HEK293 (cell line): Measurements from ENCODE around the gene RANGAP1.

Source experiments
- CTCF ChIA-PET: fragments of 350-600 bp; formaldehyde crosslinking; extraction: SDS; loops from one replicate; lab custom pipeline; 2021; ENCODE audit warnings: antibody characterized with exemption; lab: Yijun Ruan, JAX
- POLR2A ChIA-PET: fragments of 300-600 bp; formaldehyde crosslinking; extraction: SDS; loops from one replicate; lab custom pipeline; 2020; ENCODE audit warnings: antibody characterized with exemption, inconsistent platforms; lab: Yijun Ruan, JAX
- H3K27ac ChIP-seq: fragments of 200-500 bp; sonication (Bioruptor generic); 2 replicates; pipeline ENCODE4 v1.5.1; 2014; ENCODE audit warnings: low read depth, low read length, control low read depth, inconsistent platforms; ENCODE audit errors: extremely low read depth
- H3K36me3 ChIP-seq, 2 experiments: fragments of 200-500 bp in 1 of 2; sonication (Bioruptor generic) in 1 of 2; 1 replicate in 1 of 2; 2 replicates in 1 of 2; pipeline ENCODE4 v1.5.1; 2014 to 2017; ENCODE audit warnings: inconsistent platforms in 2 of 2, low read length in 2 of 2; ENCODE audit not compliant: control insufficient read depth in 2 of 2, insufficient read depth in 1 of 2
- H3K4me1 ChIP-seq: fragments of 200-500 bp; sonication (Bioruptor generic); 2 replicates; pipeline ENCODE4 v1.5.1; 2014; ENCODE audit warnings: mild to moderate bottlenecking, low read length, inconsistent platforms; ENCODE audit not compliant: control insufficient read depth, insufficient read depth
- H3K4me3 ChIP-seq: 2 replicates; pipeline ENCODE4 v1.5.1; 2011; ENCODE audit warnings: low read depth, mild to moderate bottlenecking, control low read depth, low read length, moderate library complexity
- H3K9me3 ChIP-seq: fragments of 200-500 bp; sonication (Bioruptor generic); 2 replicates; pipeline ENCODE4 v1.5.1; 2014; ENCODE audit warnings: low read depth, low read length, inconsistent platforms; ENCODE audit not compliant: control insufficient read depth, insufficient read depth
- GLIS2 ChIP-seq: fragments of 450-650 bp; formaldehyde crosslinking; IDR thresholded peaks from 2 replicates; pipeline ENCODE4 v1.5.1; 2016; ENCODE audit warnings: missing biosample characterization, missing genetic modification characterization
- IKZF3 ChIP-seq: fragments of 450-650 bp; IDR thresholded peaks from 2 replicates; pipeline ENCODE4 v1.5.0; 2018; ENCODE audit warnings: missing biosample characterization, mild to moderate bottlenecking, missing genetic modification characterization, moderate library complexity
- KLF16 ChIP-seq: fragments of 450-650 bp; formaldehyde crosslinking; IDR thresholded peaks from 2 replicates; pipeline ENCODE4 v1.5.1; 2017; ENCODE audit warnings: missing biosample characterization, missing genetic modification characterization
- SCRT2 ChIP-seq: fragments of 450-650 bp; formaldehyde crosslinking; IDR thresholded peaks from 2 replicates; pipeline ENCODE4 v1.5.1; 2016; ENCODE audit warnings: missing biosample characterization, missing genetic modification characterization
- TRIM28 ChIP-seq: IDR thresholded peaks from 2 replicates; pipeline ENCODE4 v1.6.1; 2011; ENCODE audit warnings: low read length, control low read depth, borderline replicate concordance
- WT1 ChIP-seq: fragments of 450-650 bp; formaldehyde crosslinking; IDR thresholded peaks from 2 replicates; pipeline ENCODE4 v1.5.1; 2016; ENCODE audit warnings: missing biosample characterization, missing genetic modification characterization
- ZBTB17 ChIP-seq: fragments of 450-650 bp; formaldehyde crosslinking; IDR thresholded peaks from 2 replicates; pipeline ENCODE4 v1.5.1; 2016; ENCODE audit warnings: missing biosample characterization, missing genetic modification characterization
- ZBTB21 ChIP-seq: fragments of 450-650 bp; formaldehyde crosslinking; IDR thresholded peaks from 2 replicates; pipeline ENCODE4 v1.5.1; 2017; ENCODE audit warnings: missing biosample characterization, missing genetic modification characterization
- ZEB2 ChIP-seq: fragments of 450-650 bp; formaldehyde crosslinking; IDR thresholded peaks from 2 replicates; pipeline ENCODE4 v1.5.1; 2016; ENCODE audit warnings: missing biosample characterization, missing genetic modification characterization
- ZFP69B ChIP-seq: fragments of 450-650 bp; formaldehyde crosslinking; IDR thresholded peaks from 2 replicates; pipeline ENCODE4 v1.5.1; 2016; ENCODE audit warnings: missing biosample characterization, missing genetic modification characterization
- ZNF138 ChIP-seq: fragments of 450-650 bp; formaldehyde crosslinking; IDR thresholded peaks from 2 replicates; pipeline ENCODE4 v1.5.1; 2016; ENCODE audit warnings: missing biosample characterization, missing genetic modification characterization, borderline replicate concordance
- ZNF140 ChIP-seq: fragments of 450-650 bp; formaldehyde crosslinking; IDR thresholded peaks from 2 replicates; pipeline ENCODE4 v1.5.1; 2016; ENCODE audit warnings: missing biosample characterization, missing genetic modification characterization
- ZNF157 ChIP-seq: fragments of 450-650 bp; formaldehyde crosslinking; IDR thresholded peaks from 2 replicates; pipeline ENCODE4 v1.5.1; 2016; ENCODE audit warnings: missing biosample characterization, missing genetic modification characterization
- ZNF24 ChIP-seq: fragments of 450-650 bp; formaldehyde crosslinking; IDR thresholded peaks from 2 replicates; pipeline ENCODE4 v1.5.1; 2016; ENCODE audit warnings: missing biosample characterization, missing genetic modification characterization
- ZNF248 ChIP-seq: fragments of 450-650 bp; formaldehyde crosslinking; IDR thresholded peaks from 2 replicates; pipeline ENCODE4 v1.5.1; 2017; ENCODE audit warnings: missing biosample characterization, missing genetic modification characterization
- ZNF473 ChIP-seq: fragments of 450-650 bp; formaldehyde crosslinking; IDR thresholded peaks from 2 replicates; pipeline ENCODE4 v1.5.1; 2017; ENCODE audit warnings: missing biosample characterization, missing genetic modification characterization
- ZNF600 ChIP-seq: fragments of 450-650 bp; formaldehyde crosslinking; IDR thresholded peaks from 2 replicates; pipeline ENCODE4 v1.5.1; 2016; ENCODE audit warnings: missing biosample characterization, missing genetic modification characterization
- ZNF626 ChIP-seq: fragments of 450-650 bp; sonication (Bioruptor Pico); formaldehyde crosslinking; IDR thresholded peaks from 2 replicates; pipeline ENCODE4 v1.5.1; 2018; ENCODE audit warnings: missing biosample characterization, missing genetic modification characterization, inconsistent platforms
- ZNF664 ChIP-seq: fragments of 450-650 bp; formaldehyde crosslinking; IDR thresholded peaks from 2 replicates; pipeline ENCODE4 v1.5.1; 2016; ENCODE audit warnings: missing biosample characterization, missing genetic modification characterization
- TF ChIP-seq, protein P1 (sequence below): fragments of 450-650 bp; formaldehyde crosslinking; IDR thresholded peaks from 2 replicates; pipeline ENCODE4 v1.5.1; 2017; ENCODE audit warnings: missing biosample characterization, missing genetic modification characterization
- TF ChIP-seq, protein P2 (sequence below): fragments of 450-650 bp; formaldehyde crosslinking; IDR thresholded peaks from 2 replicates; pipeline ENCODE4 v1.5.1; 2017; ENCODE audit warnings: missing biosample characterization, mild to moderate bottlenecking, missing genetic modification characterization, moderate library complexity
- TF ChIP-seq, protein P3 (sequence below): fragments of 450-650 bp; formaldehyde crosslinking; IDR thresholded peaks from 2 replicates; pipeline ENCODE4 v1.5.1; 2016; ENCODE audit warnings: missing biosample characterization, missing genetic modification characterization
- TF ChIP-seq, protein P4 (sequence below): fragments of 450-650 bp; formaldehyde crosslinking; IDR thresholded peaks from 2 replicates; pipeline ENCODE4 v1.5.1; 2016; ENCODE audit warnings: missing biosample characterization, missing genetic modification characterization

The RANGAP1 gene

DNA sequence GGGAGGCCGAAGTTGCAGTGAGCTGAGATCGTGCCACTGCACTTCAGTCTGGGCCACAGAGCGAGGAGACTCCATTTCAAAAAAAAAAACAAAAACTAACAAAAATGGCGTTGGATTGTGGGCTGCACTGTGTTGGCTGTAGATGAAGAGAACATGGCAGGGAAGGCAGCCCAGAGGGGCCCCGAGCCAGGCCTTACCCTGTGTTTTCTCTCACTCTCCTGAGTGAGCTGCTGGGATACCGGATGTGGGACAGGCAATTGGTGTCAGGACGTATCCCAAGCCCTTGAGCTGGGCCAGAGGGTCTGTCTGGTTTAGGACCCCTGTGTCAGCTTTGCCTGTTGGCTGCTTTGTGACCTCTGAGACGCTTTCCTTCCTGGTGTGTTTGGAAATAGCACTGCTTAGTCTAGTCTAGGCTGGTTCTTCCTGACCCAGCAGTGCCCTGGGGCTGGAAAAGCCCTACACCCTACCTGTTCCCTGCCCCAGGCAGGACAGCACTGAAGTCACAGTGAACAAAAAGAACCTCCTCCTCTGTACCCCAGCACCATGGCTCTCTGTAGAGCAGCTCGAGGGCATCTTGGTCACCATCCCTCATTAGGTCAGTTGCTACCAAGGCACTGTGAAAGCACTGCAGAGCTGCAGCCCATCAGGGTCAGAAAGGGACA lies 63.0 kb downstream of the RANGAP1 start:
- TF ChIP-seq IKZF3 (tag by site-specific recombination) (no peak), GLIS2 (no peak), ZNF248 (no peak), ZBTB21 (tag by site-specific recombination) (no peak), ZNF626 (tag by site-specific recombination) (no peak), ZNF157 (no peak), ZNF140 (no peak), SCRT2 (tag by site-specific recombination) (no peak)
- TF ChIP-seq, protein P1, sequence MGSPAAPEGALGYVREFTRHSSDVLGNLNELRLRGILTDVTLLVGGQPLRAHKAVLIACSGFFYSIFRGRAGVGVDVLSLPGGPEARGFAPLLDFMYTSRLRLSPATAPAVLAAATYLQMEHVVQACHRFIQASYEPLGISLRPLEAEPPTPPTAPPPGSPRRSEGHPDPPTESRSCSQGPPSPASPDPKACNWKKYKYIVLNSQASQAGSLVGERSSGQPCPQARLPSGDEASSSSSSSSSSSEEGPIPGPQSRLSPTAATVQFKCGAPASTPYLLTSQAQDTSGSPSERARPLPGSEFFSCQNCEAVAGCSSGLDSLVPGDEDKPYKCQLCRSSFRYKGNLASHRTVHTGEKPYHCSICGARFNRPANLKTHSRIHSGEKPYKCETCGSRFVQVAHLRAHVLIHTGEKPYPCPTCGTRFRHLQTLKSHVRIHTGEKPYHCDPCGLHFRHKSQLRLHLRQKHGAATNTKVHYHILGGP (tag by site-specific recombination): no peak
- TF ChIP-seq, protein P2, sequence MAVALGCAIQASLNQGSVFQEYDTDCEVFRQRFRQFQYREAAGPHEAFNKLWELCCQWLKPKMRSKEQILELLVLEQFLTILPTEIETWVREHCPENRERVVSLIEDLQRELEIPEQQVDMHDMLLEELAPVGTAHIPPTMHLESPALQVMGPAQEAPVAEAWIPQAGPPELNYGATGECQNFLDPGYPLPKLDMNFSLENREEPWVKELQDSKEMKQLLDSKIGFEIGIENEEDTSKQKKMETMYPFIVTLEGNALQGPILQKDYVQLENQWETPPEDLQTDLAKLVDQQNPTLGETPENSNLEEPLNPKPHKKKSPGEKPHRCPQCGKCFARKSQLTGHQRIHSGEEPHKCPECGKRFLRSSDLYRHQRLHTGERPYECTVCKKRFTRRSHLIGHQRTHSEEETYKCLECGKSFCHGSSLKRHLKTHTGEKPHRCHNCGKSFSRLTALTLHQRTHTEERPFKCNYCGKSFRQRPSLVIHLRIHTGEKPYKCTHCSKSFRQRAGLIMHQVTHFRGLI: no peak
- Histone ChIP-seq H3K4me3 (no peak overlapping the region), H3K27ac (no peak overlapping the region), H3K9me3 (no peaks in the 10 kb centered on the region), H3K4me1 (no peaks in the 10 kb centered on the region), H3K36me3 (peaks cover 36 to 90% of the 10 kb centered on the region in 2 experiments)
- ChIA-PET CTCF (interaction anchor here (0.6 to 1.6 kb wide), 2 partner anchors 15 to 300 kb away, joined by 3 to 5 read pairs; no protein-coding TSS in a partner anchor), POLR2A (no interaction called here)

DNA sequence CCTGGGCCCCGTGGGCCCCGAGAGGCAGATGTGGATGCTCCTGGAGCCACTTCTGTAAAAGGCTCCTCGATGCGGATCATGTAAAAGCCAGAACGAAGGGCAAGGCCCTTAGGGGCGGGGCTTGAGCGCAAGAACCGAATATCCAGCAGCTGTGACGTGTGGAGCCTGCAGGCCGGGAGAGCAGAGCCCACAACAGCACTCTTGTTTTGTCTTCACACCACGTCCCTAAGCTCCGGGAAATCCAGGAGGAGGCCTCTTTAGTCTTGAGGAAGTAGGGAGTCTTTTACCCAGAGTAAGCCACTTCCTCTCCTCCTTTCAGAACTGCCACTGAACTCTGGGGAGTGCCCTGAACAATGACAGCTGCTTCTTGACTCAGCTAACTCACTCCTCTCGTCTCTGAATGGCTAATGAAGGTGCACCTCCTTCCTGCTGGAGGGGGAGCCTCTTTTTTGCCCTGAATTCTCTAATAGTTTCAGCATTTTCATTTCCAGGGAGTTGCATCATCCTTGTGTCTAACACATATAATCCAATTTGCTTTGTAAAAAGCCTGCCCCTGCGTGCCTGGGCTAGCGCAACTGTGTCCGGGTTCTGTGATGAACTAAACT lies 68.3 kb downstream of the RANGAP1 start:
- POLR2A ChIA-PET: no interaction called here
- Histone ChIP-seq H3K4me3 (no peak overlapping the region), H3K36me3 (peaks cover 50 to 87% of the 10 kb centered on the region in 2 experiments), H3K27ac (peak overlapping the region; percentile 46; the same call in 1 of the 2 replicates), H3K4me1 (no peaks in the 10 kb centered on the region), H3K9me3 (no peaks in the 10 kb centered on the region)
- TF ChIP-seq WT1 (tag by site-specific recombination) (peak; percentile 25; the same call in 1 of the 2 replicates), ZNF600 (tag by site-specific recombination) (peak; percentile 61; the same call in 1 of the 2 replicates), ZNF24 (tag by site-specific recombination) (no peak), ZEB2 (tag by site-specific recombination) (0 out of 2 replicates have a peak, but pooled peaks have one; percentile 32), ZBTB17 (tag by site-specific recombination) (0 out of 2 replicates have a peak, but pooled peaks have one; percentile 30), TRIM28 (peak; percentile 11; the same call in 1 of the 2 replicates), ZNF473 (tag by site-specific recombination) (no peak), ZFP69B (no peak), ZNF664 (tag by site-specific recombination) (no peak), ZNF138 (tag by site-specific recombination) (no peak), KLF16 (tag by site-specific recombination) (no peak)
- TF ChIP-seq, protein P3, sequence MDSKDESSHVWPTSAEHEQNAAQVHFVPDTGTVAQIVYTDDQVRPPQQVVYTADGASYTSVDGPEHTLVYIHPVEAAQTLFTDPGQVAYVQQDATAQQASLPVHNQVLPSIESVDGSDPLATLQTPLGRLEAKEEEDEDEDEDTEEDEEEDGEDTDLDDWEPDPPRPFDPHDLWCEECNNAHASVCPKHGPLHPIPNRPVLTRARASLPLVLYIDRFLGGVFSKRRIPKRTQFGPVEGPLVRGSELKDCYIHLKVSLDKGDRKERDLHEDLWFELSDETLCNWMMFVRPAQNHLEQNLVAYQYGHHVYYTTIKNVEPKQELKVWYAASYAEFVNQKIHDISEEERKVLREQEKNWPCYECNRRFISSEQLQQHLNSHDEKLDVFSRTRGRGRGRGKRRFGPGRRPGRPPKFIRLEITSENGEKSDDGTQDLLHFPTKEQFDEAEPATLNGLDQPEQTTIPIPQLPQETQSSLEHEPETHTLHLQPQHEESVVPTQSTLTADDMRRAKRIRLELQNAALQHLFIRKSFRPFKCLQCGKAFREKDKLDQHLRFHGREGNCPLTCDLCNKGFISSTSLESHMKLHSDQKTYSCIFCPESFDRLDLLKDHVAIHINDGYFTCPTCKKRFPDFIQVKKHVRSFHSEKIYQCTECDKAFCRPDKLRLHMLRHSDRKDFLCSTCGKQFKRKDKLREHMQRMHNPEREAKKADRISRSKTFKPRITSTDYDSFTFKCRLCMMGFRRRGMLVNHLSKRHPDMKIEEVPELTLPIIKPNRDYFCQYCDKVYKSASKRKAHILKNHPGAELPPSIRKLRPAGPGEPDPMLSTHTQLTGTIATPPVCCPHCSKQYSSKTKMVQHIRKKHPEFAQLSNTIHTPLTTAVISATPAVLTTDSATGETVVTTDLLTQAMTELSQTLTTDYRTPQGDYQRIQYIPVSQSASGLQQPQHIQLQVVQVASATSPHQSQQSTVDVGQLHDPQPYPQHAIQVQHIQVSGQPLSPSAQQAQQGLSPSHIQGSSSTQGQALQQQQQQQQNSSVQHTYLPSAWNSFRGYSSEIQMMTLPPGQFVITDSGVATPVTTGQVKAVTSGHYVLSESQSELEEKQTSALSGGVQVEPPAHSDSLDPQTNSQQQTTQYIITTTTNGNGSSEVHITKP (tag by site-specific recombination): peak; percentile 55
- TF ChIP-seq, protein P4, sequence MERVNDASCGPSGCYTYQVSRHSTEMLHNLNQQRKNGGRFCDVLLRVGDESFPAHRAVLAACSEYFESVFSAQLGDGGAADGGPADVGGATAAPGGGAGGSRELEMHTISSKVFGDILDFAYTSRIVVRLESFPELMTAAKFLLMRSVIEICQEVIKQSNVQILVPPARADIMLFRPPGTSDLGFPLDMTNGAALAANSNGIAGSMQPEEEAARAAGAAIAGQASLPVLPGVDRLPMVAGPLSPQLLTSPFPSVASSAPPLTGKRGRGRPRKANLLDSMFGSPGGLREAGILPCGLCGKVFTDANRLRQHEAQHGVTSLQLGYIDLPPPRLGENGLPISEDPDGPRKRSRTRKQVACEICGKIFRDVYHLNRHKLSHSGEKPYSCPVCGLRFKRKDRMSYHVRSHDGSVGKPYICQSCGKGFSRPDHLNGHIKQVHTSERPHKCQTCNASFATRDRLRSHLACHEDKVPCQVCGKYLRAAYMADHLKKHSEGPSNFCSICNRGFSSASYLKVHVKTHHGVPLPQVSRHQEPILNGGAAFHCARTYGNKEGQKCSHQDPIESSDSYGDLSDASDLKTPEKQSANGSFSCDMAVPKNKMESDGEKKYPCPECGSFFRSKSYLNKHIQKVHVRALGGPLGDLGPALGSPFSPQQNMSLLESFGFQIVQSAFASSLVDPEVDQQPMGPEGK (tag by site-specific recombination): peak; percentile 26; the same call in 1 of the 2 replicates
- CTCF ChIA-PET: interaction anchor here (1.7 kb wide), 1 partner anchor 20 kb away, joined by 6 read pairs; no protein-coding TSS in a partner anchor
